NCI-H146 treated with DMSO at 0.1 percent for 48 hours (cell line): Measurements from ENCODE around the gene MAP3K20.
"Not testable (repeated sequence)": the region's sequence is repeated elsewhere in the genome, so short reads cannot be mapped to it uniquely, and the experiment has no call there.

ENCODE experiments used
- DNase-seq: peaks from one replicate; lab custom pipeline; 2025; ENCODE audit not compliant: unreplicated experiment; lab: John Stamatoyannopoulos, UW

The MAP3K20 gene

DNA sequence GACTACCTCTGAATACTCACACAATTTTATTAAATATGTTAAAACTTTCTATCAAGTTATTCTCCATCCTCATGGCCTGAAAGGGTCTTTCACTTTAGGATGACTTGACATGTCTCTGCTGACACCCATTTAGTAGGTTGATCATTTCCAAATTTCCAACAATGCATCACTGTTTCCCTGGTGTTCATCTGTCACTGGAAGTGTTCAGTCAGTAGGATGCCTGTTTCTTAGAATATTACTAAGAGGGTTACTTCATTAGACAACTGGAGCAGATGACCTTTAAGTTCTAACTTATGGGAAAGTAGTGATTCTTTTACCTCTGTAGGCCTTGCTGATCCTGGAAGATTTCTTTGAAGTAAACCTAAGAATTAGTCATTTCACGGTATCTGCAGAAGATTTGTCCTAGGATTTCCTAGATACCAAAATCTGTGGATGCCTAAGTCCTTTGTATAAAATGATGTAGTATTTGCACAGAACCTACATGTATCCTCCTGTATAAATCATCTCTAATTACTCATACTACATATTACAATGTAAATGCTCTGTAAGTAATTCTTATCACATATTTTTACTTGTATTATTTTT, 77.7 kb downstream of the MAP3K20 start:
- no peak for DNase-seq

DNA sequence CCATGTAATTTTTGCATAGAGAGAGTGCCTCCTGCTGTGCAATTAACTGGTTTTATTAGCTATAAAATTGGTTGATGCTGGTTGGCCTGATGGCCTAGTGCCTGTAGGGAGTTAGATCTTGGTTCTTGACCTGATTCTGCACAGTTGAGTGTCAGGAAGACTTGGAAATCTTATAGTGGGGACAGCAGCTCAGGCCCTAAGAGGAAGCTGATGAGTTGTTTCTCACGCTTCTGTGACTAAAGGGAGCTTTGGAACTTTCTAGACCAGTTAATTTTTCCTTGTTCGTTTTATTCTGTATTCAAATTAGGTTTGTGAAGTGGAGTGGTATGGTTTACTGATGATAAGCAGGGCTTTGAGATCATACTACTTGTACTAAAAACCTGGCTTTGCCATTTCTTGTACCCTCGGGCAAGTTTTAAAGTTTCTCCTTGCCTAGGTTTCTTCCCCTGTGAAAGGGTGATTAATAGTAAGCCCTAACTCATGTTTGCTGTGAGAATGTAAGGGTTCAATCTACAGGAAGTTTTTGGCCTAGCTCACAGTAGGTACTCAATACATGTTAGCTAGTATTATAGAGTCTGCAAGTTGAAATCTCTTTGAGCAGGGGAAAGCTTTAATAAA, 82.1 kb downstream of the MAP3K20 start:
- DNase-seq, result no peak

DNA sequence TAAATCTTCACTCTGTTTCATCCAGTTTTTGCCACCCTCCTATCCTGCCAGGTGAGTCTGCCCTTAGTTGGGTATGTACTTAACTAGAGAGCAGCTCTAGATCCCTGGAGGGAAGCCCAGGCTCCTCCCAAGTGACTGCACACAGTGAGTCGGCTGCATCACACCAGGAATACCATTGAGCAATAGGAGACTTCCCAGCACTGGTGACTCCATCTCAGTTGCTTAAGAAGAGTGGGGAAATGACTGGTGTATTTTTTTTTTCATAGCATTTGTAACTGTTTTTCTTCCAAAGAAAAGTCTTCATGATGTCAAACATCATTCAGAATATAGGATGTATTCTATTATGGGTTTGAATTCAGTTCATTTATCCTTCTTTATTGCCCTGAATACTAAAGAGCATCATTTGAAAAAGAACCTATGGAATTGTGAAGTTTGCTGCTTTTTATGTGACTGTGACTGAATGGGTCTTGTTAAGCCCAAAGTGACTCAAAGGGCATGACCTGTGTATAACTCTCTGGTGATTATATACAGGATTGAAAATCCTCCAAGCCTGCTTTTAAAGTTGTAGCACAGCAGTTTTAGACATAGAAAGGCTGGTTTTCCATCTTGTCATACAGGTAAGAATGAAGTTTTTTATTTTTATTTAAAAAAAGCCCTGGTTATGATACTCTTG, 84.3 kb downstream of the MAP3K20 start:
- DNase-seq, result no peak

DNA sequence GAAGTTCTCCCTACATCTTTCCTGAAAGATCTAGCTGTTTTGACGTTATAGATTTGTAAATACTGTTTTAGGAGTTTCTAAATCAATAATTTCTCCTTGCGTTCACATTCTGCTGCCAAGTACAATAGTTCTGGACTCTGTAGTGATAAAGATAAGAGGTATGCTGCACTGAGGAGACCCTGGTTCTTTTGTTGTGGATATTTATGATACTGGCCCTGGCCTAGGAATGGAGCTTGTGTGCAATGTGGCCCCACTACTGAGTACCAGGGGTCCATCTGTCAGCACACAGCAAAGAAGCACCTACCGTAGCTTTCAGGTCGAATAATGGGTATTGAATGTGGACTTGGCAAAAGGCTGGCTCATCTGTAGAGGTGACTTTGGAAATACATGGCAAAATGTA, 85.0 kb downstream of the MAP3K20 start:
- no peak for DNase-seq

DNA sequence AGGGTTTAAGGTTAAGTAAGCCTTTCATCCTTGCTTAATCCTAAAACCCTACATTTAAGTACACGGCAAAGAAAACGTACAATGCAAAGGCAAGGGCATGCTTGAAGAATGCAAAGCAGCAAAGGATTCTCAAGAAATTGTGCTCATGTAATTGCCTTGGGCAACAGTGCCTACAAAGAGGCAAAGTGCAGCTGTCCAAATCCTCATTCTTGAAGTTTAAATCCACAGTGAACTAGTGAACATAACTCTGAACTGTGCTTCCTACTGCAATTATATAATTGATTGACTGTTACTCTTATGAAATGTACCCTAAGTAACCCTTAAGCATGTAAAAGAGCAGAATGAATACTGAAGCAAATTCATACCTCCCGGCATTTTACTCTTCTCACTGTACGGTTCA, 85.4 kb downstream of the MAP3K20 start:
- DNase-seq, result no peak

DNA sequence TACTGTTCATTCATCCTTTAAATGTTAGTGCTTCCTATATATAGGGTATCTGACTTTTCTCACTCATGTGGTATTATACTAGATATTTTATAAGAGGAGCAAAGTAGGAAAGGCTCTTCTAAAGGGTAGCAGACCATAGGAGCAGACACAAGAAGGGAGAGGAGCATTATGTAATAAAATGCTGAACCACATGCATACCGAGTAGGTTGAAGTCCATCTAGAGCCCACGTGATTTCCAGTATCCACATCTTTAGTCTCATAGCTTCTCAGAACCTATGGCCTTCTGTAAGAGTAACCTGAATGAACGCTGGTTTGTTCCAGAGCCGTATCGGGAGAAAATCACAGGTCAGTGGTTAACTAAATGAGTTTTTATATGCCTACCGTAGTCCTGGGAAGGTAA, 85.9 kb downstream of the MAP3K20 start:
- no peak for DNase-seq

DNA sequence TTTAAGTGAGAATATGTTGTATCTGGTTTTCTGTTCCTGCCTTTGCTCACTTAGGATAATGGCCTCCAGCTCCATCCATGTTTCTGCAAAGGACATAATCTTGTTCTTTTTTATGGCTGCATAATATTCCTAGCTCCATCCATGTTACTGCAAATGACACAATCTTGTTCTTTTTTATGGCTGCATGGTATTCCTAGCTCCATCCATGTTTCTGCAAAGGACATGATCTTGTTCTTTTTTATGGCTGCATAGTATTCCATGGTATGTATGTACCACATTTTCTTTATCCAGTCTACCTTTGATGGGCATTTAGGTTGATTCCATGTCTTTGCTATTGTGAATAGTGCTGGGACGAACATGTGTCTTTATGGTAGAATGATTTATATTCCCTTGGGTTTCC, 87.7 kb downstream of the MAP3K20 start:
- not testable (repeated sequence) for DNase-seq

DNA sequence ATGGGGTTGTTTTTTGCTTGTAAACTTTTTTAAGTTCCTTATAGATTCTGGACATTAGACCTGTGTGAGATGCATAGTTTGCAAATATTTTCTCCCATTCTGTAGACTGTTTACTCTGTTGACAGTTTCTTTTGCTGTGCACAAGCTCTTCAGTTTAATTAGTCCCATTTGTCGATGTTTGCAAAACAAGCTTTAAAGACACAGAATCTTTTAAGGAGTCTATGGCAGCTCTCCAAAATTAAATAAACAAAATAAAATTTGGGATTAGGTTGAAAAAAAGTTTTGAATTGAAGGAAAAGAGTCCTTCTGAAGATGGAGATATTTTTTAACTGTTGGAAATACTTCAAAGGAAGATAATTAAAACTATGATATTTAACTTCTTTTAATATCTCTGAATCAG, 88.8 kb downstream of the MAP3K20 start:
- no peak for DNase-seq

DNA sequence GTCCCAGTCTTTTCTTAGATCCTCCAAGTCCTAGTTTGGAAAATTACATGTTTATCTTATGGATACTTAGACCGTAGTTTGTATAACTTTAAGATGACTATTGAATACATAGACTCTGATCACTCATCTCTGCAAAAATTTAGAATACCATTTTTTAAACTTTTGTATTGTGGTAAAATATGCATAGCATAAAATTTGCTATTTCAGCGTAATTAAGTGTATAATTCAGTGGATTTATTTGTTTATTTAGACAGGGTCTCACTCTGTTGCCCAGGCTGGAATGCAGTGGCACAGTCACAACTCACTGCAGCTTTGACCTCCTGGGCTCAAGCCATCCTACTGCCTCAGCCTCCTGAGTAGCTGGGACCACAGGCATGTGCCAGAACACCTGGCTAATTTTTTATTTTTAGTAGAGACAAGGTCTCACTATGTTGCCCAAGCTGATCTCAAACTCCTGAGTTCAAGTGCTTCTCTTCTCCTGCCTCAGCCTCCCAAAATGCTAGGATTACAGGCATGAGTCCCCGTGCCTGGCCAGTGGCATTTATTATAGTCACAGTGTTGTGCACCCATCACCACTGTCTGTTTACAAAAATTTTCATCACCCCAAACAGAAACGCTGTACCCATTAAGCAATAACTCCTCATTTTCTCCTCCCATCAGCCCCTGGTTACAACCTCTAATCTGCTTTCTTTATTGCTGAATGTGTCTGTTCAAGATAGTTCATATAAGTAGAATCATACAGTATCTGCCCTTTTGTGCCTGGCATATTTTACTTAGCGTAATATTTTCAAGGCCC, 90.0 kb downstream of the MAP3K20 start:
- DNase-seq, result no peak

DNA sequence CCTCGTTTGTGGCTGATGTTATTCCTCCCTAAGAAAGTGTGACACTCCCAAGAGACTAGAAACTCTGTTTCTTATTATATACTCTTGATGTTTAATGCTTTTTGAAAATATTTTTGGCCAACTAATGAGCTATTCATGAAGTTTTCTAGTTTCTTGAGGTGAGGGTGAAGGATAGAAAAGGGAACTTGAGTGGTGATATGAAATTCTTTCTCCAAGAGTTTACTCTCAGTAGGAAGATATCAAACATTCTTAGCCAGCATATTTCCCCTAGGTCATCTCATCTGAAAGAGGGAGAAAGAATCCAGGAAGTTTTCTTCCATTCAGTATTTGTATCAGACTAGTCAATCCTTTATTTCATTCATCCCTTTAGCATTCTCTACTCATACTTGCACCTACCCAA, 95.7 kb downstream of the MAP3K20 start:
- DNase-seq, result no peak

DNA sequence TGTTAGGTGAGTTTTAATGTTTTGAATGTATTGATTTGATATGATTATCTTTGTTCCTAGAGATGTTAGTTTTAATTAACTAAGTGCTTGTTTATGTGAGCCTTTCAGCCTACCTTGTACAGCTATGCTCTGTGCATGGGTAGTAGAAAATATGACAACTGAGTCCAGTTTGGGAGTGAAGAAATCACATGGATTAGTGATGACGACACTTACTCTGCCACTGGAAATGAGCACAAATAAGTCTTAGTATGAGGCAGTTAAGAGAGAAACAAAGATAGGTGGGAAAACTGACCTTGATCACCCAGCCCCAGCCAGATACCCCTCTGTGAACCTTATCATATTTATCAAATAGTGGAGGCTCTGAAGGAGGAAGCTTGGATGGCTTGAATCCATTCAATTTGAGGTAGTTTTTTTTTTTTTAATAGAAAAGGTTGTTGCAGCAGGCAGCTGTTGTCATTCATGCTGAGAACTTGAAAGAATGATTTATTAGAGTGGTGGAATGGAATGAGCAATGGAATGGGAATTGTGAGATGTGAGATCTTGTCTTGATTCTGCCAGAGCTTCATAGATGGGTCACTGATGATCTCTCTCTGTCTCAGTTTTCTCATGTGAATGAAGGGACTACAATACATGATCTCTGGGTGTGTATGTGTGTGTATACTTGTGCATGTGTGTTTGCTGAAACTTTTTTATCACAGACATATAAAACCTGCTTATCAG, 96.4 kb downstream of the MAP3K20 start:
- DNase-seq, result no peak

DNA sequence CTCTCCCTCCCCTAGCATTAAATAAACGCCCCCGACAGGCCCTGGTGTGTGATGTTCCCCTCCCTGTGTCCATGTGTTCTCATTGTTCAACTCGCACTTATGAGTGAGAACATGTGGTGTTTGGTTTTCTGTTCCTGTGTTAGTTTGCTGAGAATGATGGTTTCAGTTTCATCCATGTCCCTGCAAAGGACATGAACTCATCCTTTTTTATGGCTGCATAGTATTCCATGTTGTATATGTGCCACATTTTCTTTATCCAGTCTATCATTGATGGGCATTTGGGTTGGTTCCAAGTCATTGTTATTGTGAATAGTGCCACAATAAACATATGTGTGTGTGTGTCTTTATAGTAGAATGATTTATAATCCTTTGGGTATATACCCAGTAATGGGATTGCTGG, 98.7 kb downstream of the MAP3K20 start:
- DNase-seq, result not testable (repeated sequence)

DNA sequence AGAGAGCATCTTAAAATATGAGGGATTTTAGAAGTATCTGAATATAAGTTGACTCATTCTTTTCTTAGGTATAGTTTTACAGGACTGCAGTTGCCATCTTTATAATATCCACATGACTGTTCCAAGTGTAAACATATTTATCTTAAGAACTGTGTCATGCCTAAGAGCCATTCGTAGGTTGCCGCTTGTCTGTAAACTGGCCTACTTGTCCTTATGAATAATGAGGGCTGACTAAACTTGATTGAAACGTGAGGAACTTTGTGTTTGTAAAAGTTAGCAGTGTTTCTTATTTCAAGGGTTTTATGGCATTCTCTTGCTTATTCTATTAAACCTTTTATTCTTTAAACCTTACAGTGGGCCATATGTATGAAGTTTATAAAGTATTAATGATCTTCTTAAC, 99.6 kb downstream of the MAP3K20 start:
- no peak for DNase-seq

DNA sequence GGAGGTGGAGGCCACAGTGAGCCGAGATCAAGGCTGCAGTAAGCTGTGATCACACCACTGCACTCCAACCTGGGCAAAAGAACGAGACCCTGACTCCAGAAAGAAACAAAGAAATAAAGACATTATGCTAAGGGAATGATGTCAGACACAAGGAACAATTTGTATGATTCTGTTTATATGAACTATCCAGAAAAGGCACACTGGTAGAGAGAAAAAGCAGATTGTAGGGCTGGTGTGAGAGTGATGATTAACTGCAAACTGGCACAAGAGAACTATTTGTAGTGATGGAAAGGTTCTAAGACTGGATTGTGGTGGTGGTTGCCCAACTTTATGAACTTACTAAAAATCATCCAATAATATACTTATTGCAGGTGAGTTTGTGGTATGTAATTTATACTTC, 106.3 kb downstream of the MAP3K20 start:
- no peak for DNase-seq

DNA sequence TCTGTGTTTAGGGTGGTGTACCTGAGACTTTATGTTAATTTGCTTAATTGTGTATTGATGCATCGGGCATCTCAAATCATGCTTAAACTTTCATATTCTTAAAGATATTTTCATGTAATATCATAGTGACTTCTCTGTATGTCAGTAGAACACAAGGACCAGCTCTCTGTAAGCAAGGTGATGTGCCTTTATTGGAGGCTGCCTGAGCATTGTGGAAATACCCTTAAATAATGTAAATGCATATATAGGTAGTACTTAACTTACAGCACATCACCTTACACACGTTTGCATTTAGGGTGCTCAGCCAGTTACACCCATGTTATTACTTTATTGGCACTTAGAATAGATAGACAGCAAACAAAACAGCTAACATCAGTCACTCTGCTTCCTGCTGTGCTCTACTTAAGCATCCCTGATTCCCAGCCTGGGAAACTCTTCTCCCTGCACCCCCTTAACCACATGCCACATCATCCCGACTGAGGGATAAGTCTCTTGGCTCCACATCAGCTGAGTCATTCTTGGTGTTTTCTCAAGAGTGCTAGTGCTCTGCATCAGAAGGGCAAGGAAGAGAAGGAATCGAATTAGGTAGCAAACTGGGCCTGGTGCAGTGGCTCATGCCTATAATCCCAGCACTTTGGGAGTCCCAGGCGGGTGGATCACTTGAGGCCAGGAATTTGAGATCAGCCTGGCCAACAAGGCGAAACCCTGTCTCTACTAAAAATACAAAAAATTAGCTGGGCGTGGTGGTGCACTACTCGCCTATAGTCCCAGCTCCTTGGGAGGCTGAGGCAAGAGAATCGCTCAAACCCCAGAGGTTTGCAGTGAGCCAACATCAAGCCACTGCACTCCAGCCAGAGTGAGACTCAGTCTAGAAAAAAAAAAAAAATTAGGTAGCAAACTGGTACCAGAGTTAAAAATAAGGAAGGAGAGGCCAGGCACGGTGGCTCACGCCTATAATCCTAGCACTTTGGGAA, 108.7 kb downstream of the MAP3K20 start:
- DNase-seq, result no peak

DNA sequence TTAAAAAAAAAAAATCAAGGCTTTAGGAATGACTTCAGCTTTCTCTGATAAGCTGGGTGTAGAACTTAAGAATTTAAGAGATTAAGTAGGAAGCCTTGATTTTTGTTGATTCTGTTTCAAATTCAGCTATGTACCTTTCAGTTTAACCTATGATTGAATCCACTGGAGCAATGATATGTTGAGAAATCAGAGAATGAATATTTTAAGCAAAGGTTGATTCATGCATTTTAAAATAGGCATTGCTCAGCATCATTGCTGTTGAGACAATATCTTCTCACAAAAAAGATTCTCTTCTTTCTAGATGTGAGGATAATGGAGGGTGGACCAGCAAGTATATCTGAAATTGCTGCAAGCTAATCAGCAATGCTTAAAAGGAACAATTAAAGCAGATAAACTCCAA, 109.8 kb downstream of the MAP3K20 start:
- DNase-seq, result no peak

DNA sequence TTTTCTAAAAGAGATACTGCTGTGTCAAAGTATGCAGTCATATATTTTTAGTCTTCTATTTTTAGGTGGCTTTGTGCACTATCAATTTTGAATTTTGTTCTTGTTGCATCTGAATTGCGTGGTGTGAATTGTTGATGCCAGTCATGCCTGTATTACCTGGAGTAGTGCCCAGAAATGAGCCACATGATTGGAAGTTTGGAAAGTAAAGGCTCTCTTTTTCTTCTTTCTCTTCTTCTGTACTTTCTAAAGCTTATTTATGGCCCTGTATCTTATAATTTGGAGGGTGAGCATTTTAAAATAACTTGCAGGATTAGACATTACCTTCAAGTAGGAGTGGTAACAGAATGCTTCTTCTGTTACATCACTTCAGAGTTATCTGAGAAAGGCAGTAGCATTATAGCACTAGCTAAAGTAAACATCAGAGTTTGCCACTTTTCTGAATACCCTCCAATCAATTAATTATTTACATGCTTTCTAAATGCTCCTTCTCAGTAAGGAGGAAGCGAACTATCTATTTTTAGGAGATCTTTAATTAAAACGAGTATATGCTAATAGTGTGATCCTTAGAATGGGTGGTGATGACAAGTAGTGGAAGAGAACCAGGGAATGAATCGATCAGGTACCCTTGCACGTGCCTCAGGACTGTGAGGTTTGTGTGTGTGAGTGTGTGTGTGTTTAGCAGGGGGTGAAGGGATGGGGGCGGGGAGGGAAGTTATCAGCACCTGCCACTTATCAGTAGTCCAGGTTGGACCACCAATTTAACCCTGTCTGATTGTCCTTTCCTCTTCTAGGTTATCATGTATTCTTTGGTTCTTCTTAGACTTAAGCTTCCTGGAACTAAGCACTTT, 112.5 kb downstream of the MAP3K20 start:
- no peak for DNase-seq

DNA sequence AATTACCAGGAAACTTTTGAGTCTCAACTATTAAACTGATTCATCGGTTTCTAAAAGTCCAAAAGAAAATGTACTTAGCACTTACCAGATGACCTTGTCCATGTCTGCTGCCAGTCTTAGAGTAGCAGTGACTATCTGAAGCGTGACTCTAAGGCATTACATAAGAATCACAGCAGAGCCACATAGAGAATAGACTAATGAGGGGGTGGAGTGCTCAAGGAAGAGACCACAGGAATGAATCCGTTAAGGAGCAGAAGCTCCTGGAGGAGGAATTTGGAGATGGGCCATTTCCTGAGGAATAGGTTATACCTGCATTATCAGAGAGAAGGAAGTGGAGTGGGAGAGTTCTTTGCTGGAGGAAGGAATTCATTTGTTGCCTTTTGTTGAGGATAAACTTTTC, 116.0 kb downstream of the MAP3K20 start:
- no peak for DNase-seq

DNA sequence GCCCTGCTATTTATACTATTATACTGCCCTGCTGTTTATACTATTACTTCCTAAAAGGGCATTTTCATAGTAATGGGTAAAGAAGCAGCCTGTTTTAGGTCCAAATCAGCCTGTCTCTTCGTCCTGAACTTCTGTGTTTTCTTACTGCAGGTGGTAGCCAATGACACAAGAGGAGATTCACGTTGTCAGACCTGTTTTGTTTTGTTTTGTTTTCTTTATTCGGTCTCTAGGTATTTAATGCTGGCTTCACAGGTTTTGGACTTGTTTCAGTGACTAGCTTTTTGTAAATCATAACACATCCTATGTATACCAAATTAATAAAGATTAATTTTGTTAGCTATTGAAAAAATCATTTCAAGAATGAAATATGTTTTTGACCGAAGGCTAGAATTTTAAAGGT, 116.4 kb downstream of the MAP3K20 start:
- no peak for DNase-seq
